Measurements from ENCODE around the gene CYRIA. TPM values are rescaled to one million over a fixed set of nuclear protein-coding genes. Genes with fewer than 3 reads are reported as not detected.

The CYRIA gene
- total RNA-seq, 1 experiment from 2014 or later, result 0.19 TPM

DNA sequence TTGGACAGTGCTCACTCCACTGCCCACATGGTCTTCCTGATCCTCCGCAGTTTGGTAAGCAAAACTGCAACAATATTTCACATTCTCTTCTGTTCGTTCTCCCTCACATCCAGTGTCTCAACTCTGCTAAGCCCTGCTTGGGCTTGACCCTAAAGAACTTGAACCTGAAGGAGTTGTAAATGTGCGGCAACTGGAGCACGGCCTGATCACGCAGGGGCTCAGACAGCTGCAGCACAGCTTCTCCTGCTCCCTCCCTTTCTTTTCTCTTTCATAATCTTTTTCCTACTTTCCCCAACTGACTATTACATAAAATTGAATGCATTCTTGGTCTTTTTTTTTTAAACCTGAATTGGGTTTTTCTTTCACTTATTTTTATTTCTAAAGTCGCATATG, 10.2 kb downstream of the CYRIA start:
- TF ChIP-seq CTCF (IDR thresholded peaks at IDR 0.05; ENCODE audit: unreplicated experiment), result no peak
- H3K9me3 Mint-ChIP-seq (ENCODE audit: low read depth, unreplicated experiment), result no peaks in the 10 kb centered on the region
- no peak overlapping the region for H3K27ac Mint-ChIP-seq (ENCODE audit: unreplicated experiment)
- CTCF ChIA-PET, result no interaction called here
- H3K4me1 Mint-ChIP-seq (ENCODE audit: low read depth, unreplicated experiment), result peaks cover 11% of the 10 kb centered on the region
- no TSS peak for BruUV-seq (replicated peaks)
- intact Hi-C loops (cut with micrococcal nuclease; ENCODE audit: unreplicated experiment), result no loop called here
- H3K36me3 Mint-ChIP-seq (ENCODE audit: insufficient read depth, unreplicated experiment), result no peaks in the 10 kb centered on the region
- no peak for DNase-seq
- no peak overlapping the region for H3K4me3 Mint-ChIP-seq (ENCODE audit: low read depth, unreplicated experiment)
- peaks cover 13% of the 10 kb centered on the region for H3K27me3 Mint-ChIP-seq (ENCODE audit: unreplicated experiment)

DNA sequence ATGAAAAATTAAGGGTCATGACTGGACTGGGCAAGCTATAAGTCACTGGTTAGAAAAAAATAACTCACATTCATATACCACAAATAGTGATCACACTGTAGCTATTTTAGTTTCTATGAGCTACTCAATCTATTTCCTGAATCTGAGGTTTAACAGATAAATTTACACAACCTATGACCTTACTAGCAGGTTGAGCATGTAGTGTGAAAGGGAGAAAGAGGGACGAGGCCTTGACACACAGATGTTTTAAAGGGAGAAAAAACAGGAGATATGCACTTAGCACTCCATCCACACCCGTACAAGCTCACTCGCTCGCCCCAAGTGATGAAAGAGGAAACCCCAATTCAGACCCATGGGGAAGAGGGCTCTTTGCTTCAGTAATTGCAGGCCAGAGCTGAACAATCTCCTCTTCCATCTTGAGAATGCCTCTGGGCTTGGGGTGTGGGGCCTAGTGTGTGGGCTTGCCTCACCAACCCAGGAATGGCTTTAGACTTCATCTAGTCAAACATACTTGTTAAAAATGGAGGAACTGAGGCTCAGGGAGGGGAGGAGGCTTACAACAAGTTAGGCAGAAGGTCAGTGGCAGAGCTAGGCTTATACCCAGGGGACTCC, 10.7 kb downstream of the CYRIA start:
- Mint-ChIP-seq H3K9me3 (ENCODE audit: low read depth, unreplicated experiment) (no peaks in the 10 kb centered on the region), H3K36me3 (ENCODE audit: insufficient read depth, unreplicated experiment) (no peaks in the 10 kb centered on the region), H3K4me3 (ENCODE audit: low read depth, unreplicated experiment) (no peak overlapping the region), H3K27ac (ENCODE audit: unreplicated experiment) (no peak overlapping the region), H3K27me3 (ENCODE audit: unreplicated experiment) (peaks cover 13% of the 10 kb centered on the region), H3K4me1 (ENCODE audit: low read depth, unreplicated experiment) (peaks cover 16% of the 10 kb centered on the region)
- CTCF ChIA-PET, result no interaction called here
- intact Hi-C loops (cut with micrococcal nuclease; ENCODE audit: unreplicated experiment), result no loop called here
- TF ChIP-seq CTCF (IDR thresholded peaks at IDR 0.05; ENCODE audit: unreplicated experiment), result no peak
- no peak for DNase-seq
- BruUV-seq (replicated peaks), result no TSS peak

- BruUV-seq (replicated peaks), result no TSS peak
Measured at GRCh38 chr2:16653799-16654198, 11.8 kb downstream of the CYRIA start.

GRCh38 chr2:16653083-16653375, 12.6 kb downstream of the CYRIA start:
- Mint-ChIP-seq H3K9me3 (ENCODE audit: low read depth, unreplicated experiment) (no peaks in the 10 kb centered on the region), H3K4me3 (ENCODE audit: low read depth, unreplicated experiment) (no peak overlapping the region), H3K36me3 (ENCODE audit: insufficient read depth, unreplicated experiment) (no peaks in the 10 kb centered on the region), H3K27ac (ENCODE audit: unreplicated experiment) (no peak overlapping the region), H3K27me3 (ENCODE audit: unreplicated experiment) (peaks cover under 1% of the 10 kb centered on the region), H3K4me1 (ENCODE audit: low read depth, unreplicated experiment) (peaks cover 25% of the 10 kb centered on the region)
- no TSS peak for BruUV-seq (replicated peaks)
- CTCF ChIA-PET, result no interaction called here
- TF ChIP-seq CTCF (IDR thresholded peaks at IDR 0.05; ENCODE audit: unreplicated experiment), result no peak
- intact Hi-C loops (cut with micrococcal nuclease; ENCODE audit: unreplicated experiment), result no loop called here
- no peak for DNase-seq

More at GRCh38 chr2:16653799-16654198, 11.8 kb downstream of the CYRIA start:
- TF ChIP-seq CTCF (IDR thresholded peaks at IDR 0.05; ENCODE audit: unreplicated experiment), result no peak
- Mint-ChIP-seq H3K27me3 (ENCODE audit: unreplicated experiment) (peaks cover 8% of the 10 kb centered on the region), H3K4me3 (ENCODE audit: low read depth, unreplicated experiment) (no peak overlapping the region), H3K9me3 (ENCODE audit: low read depth, unreplicated experiment) (no peaks in the 10 kb centered on the region), H3K27ac (ENCODE audit: unreplicated experiment) (no peak overlapping the region), H3K36me3 (ENCODE audit: insufficient read depth, unreplicated experiment) (no peaks in the 10 kb centered on the region), H3K4me1 (ENCODE audit: low read depth, unreplicated experiment) (peaks cover 25% of the 10 kb centered on the region)
- intact Hi-C loops (cut with micrococcal nuclease; ENCODE audit: unreplicated experiment), result no loop called here
- CTCF ChIA-PET, result no interaction called here
- DNase-seq, result no peak
